HG03175 (cell line): ENCODE results near the gene HUS1B.
"Not testable (repeated sequence)": the region's sequence is repeated elsewhere in the genome, so short reads cannot be mapped to it uniquely, and the experiment has no call there.

Experiments
- ATAC-seq: cut with Tn5 transposase; IDR thresholded peaks from one replicate; pipeline ENCODE4 v1.9.1; 2021; ENCODE audit warnings: mild to moderate bottlenecking, moderate library complexity; ENCODE audit not compliant: unreplicated experiment

Gene HUS1B

DNA sequence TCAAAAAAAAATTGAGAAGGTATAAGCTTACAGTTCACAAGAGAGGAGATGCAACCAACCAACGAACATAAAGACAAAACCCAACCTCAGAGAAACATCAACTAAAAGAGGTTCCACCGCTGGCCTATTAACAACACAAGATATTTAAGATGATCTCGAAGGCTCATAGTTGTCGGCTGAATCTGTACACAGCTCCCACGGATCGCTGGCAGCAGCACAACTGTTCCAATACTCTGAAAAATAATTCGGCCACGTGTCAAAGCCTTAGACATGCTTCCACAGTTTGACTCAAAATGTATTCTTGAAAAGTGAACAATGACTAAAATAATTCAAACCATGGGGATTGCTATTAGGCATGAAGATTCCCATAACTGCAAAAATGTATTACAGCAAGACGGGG, 22.4 kb upstream of the HUS1B start:
- ATAC-seq = no peak

- ATAC-seq = no peak
These were observed 21.6 kb upstream of the HUS1B start for GRCh38 chr6:678520-678919.

DNA sequence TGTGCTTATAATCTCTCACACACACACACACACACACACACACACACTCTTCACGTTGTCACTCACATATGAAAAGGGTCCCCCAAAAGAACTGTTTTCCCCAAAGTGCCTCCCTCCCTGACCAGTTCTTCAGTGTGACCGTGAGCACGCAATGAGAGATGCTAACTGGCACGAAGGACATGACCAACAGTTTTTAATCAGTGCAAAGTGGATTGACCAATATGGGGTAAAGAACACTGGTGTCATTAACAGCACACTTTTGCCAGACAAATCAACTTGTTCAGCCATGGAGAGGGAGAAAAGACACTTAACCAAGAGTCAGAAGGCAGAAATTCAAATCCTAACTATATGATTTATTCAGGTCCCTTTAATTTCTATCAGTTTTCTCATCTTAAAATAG, 21.0 kb upstream of the HUS1B start:
- ATAC-seq = no peak

DNA sequence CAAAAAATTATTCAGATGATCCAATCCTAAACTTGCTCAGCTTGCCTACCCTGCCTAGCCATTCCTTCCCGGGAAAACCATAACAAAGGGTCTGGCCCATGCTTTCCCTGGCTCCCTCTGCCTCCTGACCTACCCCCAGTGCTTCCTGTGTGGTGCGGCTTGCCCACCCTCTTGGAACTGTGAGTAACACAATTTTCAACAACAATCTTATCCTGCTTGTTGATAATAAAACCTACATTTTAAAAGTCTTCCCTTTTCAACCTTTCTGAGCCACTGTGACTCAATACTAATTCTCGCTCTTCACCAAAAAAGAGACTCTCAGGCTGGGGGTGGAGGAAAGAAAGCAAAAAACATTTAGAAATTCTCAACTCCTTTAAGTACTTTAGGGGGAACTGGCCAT, 18.1 kb upstream of the HUS1B start:
- ATAC-seq = no peak

DNA sequence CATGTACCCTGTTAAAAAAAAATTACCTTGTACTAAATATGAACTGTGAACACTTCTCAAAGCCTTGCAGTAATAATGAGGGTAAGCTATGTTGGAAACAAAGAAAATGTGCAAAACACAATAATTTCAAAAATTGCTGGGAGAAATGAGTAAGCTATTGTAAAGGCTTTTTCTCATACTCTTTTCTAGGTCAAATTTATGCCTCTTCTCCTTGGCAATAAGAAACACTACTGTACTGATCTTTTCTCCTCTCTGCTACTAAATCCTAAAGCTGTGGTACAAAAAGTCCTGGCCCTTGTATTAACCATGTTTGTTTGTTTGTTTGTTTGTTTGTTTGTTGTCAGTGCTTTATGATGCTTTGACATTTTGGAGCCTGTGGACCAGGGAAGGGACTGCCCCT, 17.5 kb upstream of the HUS1B start:
- no peak for ATAC-seq

DNA sequence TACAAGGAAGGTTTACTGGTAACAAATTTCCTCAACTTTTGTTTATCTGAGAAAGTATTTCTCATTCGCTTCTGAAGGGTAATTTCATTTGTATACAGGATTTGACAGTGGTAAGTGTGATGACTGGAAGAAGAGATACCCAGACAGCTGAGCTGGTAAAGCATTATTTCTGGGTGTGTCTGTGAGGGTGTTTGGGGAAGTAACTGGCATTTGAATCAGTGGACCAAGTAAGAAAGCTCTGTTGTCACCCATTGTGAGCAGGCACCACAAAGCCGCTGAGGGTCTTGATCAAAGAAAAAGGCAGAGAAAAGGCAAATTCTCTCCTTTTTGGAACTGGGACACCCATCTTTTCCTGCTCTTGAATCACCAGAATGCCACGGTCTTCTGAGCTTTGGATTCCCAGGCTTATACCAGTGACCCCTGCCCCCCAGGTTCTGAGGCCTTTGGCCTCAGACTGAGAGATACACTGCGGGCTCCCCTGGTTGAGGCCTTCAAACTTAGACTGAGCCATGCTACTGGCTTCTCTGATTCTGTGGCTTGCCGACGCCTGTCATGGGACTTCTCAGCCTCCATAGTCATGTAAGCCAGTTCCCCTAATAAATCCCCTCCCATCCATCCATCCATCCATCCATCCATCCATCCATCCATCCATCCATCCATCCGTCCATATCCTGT, 10.5 kb upstream of the HUS1B start:
- no peak for ATAC-seq

GRCh38 chr6:665403-666267, 8.7 kb upstream of the HUS1B start:
- no peak for ATAC-seq

- not testable (repeated sequence) for ATAC-seq
These were observed 6.9 kb upstream of the HUS1B start for GRCh38 chr6:663788-664187.

- ATAC-seq = no peak
These were observed 3.0 kb upstream of the HUS1B start for GRCh38 chr6:659716-660581.

- ATAC-seq = no peak
These were observed 1.3 kb upstream of the HUS1B start for GRCh38 chr6:658244-658643.

DNA sequence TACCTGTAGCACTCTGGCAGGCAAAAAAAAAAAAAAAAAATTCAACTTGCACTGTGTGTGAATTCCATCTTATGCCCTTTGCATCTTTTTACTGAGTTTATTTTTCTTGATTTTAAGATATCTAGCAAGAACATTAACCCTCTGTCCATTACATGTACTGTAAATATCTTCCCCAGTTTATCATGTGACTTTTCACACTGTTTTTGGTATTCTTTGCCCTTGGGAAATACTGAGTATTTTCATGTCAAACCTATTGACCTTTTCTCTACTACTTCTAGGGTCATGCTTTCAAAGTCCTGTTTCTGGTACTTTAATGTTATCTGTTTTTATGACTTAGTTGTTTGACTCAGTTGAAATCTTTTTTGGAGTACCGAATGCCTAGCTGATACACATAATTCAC, 843 bp upstream of the HUS1B start:
- ATAC-seq = no peak

GRCh38 chr6:654136-654535, 2.8 kb downstream of the HUS1B start:
- ATAC-seq = no peak

DNA sequence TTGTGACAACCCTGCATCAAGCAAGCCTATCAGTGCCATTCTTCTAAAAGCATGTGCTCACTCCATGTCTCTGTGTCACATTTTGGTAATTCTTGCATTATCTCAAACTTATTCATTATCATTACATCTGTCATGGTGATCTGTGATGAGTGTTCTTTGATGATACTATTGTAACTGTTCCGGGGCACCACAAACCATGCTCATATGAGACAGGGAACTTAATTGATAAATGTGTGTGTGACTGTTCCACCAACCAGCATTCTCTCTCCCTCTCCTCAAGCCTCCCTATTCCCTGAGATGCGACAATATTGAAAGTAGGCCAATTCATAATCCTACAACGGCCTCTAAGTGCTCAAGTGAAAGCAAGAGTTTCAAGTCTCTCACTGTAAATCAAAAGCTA, 4.0 kb downstream of the HUS1B start:
- no peak for ATAC-seq

DNA sequence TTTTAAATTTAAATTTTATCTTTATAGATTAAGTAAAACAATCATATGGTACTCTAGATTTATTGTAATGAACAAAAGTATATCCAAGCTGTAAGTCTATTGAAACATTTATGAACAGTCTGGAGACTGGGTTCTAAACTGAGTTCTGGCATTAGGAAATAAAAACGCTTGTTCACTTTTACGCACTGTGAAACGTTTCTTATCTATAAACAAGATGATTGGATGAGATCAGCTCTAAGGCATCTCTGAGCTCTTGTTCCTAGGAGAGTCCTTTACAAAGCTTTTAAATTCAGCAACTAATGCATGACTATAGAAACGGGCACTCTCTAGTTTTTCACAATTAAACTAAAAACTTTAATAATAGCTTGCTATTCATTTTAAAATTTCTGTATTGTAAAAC, 6.8 kb downstream of the HUS1B start:
- ATAC-seq = no peak

- no peak for ATAC-seq
These were observed 14.1 kb downstream of the HUS1B start for GRCh38 chr6:642805-643204.

DNA sequence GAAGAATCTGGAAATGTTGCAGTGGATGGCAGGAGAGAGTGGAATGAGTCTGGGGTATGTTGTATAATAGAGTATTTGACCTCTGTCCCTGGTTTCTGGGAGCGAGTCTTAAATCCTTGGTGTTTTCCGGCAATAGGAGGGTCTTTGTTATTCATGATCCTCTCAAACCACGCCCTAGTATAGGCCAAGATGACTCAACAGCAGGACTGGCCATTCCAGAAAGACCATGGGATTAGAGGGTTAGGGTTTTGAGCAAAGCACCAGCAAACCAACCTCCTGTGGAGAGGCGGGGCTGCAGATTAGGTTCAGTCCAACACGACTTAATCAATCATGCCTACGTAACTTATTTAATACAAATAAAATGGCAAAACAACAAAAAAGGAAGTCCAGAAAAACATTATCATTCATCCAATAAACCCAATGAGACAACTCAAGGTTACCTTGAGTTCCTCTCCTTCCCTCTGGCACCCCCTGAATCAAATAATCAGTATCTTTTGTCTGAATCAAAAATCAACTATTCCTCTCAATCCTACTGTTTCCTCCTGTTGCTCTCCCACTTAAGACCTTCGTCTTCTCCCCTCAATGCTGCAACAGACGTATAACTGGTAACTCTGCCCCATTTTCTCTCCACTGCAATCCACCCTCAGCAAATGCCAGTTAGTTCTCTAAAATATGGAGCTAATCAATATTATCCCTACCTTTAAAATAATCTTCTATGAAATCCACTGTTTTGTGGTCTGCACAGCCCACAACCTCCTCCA, 15.5 kb downstream of the HUS1B start:
- no peak for ATAC-seq

- ATAC-seq = no peak
These were observed 20.4 kb downstream of the HUS1B start for GRCh38 chr6:636488-636887.

- ATAC-seq = no peak
These were observed 21.7 kb downstream of the HUS1B start for GRCh38 chr6:635233-635632.

DNA sequence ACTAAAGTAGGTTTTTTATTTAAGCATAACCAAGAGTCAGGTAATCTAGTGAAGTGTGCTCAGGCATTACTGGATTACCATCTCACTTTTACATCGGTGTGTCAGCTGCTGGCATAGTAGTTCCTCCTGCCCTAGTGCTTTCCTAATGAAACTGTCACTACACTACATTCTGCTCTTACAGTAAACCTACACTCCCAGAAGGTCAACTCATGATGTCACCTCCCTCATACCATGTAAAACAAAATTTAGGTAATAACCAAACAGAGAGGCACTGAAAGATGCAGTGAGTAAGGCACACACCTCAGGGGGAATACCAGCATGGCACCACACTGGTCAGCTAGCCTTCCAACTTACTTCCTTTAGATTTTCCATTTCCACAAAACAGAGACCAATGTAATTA, 23.3 kb downstream of the HUS1B start:
- ATAC-seq = no peak

DNA sequence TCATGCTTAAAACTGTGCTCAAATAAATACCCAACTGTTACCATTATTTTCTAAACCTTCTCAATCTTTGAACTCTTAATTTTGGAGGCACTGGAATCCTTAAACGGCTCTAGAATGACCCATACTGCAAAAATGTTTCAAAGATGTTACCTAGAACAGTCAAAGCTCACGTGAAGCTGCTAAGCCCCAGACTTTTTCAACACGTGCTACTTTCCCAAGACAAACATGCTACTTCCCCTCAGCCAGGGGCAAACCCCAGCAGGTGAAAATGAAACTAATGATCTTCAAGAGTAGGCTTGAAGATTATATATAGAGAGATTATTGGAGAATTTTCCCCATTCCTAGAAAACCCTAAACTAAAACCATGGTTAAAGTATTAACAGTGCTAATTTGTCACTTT, 28.1 kb downstream of the HUS1B start:
- ATAC-seq = no peak

DNA sequence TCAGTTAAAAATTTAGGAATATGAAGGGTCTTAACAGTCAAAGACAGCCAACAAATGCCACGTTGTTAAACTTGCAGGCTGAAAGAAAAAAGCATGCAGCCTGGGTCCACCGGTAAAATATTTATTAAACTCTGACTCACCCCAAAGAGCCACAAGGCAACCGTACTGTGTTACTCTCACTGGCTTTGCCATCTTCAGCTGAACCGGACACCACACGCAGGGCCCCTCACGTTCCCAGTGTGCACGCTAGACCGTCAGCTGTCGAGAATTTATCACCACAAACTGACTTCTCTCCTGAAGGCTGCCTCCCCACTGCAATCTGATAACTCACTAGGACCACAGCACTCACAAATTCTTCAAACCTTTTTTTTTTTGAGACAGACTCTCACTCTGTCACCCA, 30.7 kb downstream of the HUS1B start:
- ATAC-seq = no peak
